HEK293 (cell line): ENCODE data around the gene PPP3CA.

Experiments used
- ATF2 ChIP-seq: fragments of 450-650 bp; formaldehyde crosslinking; IDR thresholded peaks from 2 replicates; pipeline ENCODE4 v1.5.1; 2016; ENCODE audit warnings: missing biosample characterization, missing genetic modification characterization, low read depth
- CTCF ChIP-seq: fragments of 450-650 bp; formaldehyde crosslinking; IDR thresholded peaks from 2 replicates; pipeline ENCODE4 v1.5.1; 2016; ENCODE audit warnings: missing biosample characterization, missing genetic modification characterization
- ELK4 ChIP-seq: IDR thresholded peaks from 2 replicates; pipeline ENCODE4 v1.6.1; 2011; ENCODE audit warnings: mild to moderate bottlenecking, low read depth, low read length, borderline replicate concordance
- KLF16 ChIP-seq: fragments of 450-650 bp; formaldehyde crosslinking; IDR thresholded peaks from 2 replicates; pipeline ENCODE4 v1.5.1; 2017; ENCODE audit warnings: missing biosample characterization, missing genetic modification characterization
- TCF7L2 ChIP-seq: IDR thresholded peaks from 2 replicates; pipeline ENCODE4 v1.6.1; 2011; ENCODE audit warnings: low read depth, mild to moderate bottlenecking, inconsistent platforms, low read length, moderate library complexity, borderline replicate concordance
- YY1 ChIP-seq: fragments of 450-650 bp; formaldehyde crosslinking; IDR thresholded peaks from 2 replicates; pipeline ENCODE4 v1.5.1; 2018; ENCODE audit warnings: missing biosample characterization, missing genetic modification characterization
- ZBTB11 ChIP-seq: fragments of 450-650 bp; formaldehyde crosslinking; conservative IDR thresholded peaks from 2 replicates; pipeline ENCODE4 v1.5.1; 2016; ENCODE audit warnings: low read depth, missing biosample characterization, missing genetic modification characterization
- ZNF140 ChIP-seq: fragments of 450-650 bp; formaldehyde crosslinking; IDR thresholded peaks from 2 replicates; pipeline ENCODE4 v1.5.1; 2016; ENCODE audit warnings: missing biosample characterization, missing genetic modification characterization
- ZNF416 ChIP-seq: fragments of 450-650 bp; formaldehyde crosslinking; IDR thresholded peaks from 2 replicates; pipeline ENCODE4 v1.5.1; 2016; ENCODE audit warnings: missing biosample characterization, missing genetic modification characterization
- ZNF76 ChIP-seq: fragments of 450-650 bp; formaldehyde crosslinking; IDR thresholded peaks from 2 replicates; pipeline ENCODE4; 2016; ENCODE audit warnings: low read depth, missing biosample characterization, missing genetic modification characterization, borderline replicate concordance
- ZNF776 ChIP-seq: fragments of 450-650 bp; formaldehyde crosslinking; IDR thresholded peaks from 2 replicates; pipeline ENCODE4 v1.5.0; 2017; ENCODE audit warnings: missing biosample characterization, missing genetic modification characterization, borderline replicate concordance

- TF ChIP-seq ZNF140 (no peak), CTCF (tag by site-specific recombination) (no peak), ZNF76 (tag by site-specific recombination) (no peak), ZBTB11 (tag by site-specific recombination) (no peak), ZNF776 (tag by site-specific recombination) (no peak), YY1 (tag by site-specific recombination) (no peak), KLF16 (no peak), ZNF416 (tag by site-specific recombination) (no peak), ATF2 (no peak), TCF7L2 (no peak), ELK4 (no peak)
Measured at GRCh38 chr4:101136373-101137370, 210.7 kb downstream of the PPP3CA start.
